ENCODE results near the gene TREX2.
"Not testable (repeated sequence)": the region's sequence is repeated elsewhere in the genome, so short reads cannot be mapped to it uniquely, and the experiment has no call there.

The TREX2 gene

DNA sequence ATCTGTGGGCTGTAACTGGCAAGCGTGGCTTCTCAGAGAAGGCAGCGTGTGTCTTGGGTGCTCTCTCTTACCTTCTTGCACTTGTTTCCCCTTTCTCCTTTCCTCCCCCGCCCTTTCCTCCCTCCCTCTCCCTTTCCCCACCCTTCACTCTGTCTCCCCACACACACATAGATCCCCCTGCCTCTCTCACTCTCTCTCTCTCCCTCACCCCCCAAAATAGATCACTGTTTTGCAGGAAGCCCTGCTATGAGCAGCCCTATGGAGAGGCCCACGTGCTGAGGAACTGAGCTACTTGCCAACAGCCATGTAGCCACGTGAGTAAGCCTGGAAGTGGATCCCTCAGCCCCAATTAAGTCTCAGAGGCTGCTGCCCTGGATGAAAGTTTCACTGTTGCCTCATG, 40.4 kb downstream of the TREX2 start:
- no peak for DNase-seq

DNA sequence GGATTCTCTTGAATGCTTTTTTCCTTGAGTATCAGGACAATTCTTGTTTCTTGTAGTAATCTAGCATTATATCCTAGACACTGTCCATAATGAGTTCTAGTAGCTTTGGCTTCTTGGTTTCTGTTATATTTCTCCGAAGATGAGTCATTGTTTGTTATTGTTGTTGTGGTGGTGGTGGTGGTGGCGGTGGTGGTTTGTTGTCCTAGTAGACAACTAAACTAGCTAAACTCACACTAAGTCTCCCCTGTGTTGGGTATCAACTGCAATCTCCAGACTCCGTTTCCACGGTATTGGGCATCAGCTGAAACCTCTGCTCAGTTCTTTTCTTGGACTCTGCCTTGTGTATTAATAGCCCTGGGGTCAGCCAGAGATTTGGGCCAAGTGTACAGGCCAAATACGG, 41.5 kb downstream of the TREX2 start:
- not testable (repeated sequence) for DNase-seq

DNA sequence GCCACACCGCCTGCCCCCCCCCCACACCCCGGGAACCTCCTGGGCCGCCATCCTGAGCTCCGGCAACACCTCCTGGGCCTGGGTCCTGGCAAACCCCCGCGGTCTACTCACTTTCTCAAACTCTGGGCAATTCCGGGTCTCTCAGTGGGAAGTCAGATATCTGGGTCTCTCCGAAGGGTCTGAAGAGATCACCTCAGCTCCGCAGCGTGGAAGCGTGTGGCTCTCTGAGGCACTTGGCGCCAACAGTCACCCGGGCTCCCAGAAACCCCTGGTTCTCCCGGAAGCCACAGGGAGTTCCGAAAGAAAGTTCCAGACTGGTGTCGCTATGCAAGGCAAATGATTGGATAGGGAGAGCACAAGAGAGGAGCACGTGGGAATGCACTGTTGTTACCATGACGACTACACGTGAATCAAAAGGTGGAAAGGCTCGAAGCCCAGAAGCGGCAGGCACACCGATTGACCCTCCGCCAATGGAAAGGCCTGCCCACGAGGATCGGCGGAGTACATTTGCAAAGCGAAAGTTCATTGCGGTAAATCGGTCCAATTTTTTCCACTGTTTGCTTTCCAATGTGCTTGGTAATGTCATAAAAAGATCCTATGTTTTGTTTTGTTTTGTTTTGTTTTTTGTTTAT, 44.6 kb downstream of the TREX2 start, which contains the start of gene PNMA6E:
Gene PNMA6E, minus strand, starts transcription at position 218 of the 632 bp plus-strand sequence. CDS start 2,501 bp downstream, outside the sequence.
- no peak for DNase-seq

DNA sequence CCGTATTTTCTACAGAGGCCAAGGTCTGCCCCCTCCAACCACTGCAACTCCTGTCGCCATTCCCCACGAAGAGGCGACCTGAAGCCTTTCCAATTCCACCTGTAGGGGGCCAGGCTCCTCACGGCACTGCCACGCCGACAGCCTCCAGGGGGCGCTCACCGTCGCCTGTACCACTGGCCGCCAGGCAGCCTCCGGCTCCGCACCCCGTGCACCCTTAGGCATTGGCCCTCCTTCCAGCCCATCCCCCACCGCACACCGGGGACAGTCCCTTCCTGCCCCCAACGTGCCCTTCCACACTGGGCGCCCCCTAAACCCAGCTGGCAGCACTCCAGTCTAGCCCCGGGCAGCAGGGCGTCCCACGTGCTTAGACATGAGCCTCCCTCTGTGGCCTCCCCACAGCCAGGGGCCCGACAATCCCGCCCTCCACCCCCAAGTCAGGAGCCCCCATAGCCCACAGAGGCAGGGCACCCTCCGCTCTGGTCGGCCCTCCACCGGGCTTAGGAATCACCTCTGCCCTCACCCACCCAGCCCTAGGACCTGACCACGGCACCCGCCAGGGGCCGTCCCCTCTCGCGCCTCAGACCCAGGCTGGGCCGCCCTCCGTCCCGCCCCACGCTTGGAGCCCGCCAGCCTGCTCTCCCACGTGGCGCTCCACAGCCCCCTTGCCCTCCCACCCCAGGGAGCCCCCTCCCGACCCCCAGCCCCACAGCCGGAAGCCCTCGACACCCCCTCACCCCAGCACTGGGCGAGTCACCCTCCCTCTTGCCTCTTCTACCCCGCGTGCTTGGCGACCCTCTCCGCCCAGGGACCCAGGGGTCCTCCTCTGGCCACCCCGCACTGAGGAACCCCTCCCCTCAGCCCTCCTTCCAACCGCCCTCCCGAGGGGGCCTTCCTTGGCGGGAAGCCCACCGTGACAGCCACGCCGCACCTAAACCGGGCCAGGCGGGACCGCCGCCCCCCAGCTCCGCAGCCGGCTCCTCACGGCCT, 45.4 kb downstream of the TREX2 start:
- peak; percentile 59 for DNase-seq

DNA sequence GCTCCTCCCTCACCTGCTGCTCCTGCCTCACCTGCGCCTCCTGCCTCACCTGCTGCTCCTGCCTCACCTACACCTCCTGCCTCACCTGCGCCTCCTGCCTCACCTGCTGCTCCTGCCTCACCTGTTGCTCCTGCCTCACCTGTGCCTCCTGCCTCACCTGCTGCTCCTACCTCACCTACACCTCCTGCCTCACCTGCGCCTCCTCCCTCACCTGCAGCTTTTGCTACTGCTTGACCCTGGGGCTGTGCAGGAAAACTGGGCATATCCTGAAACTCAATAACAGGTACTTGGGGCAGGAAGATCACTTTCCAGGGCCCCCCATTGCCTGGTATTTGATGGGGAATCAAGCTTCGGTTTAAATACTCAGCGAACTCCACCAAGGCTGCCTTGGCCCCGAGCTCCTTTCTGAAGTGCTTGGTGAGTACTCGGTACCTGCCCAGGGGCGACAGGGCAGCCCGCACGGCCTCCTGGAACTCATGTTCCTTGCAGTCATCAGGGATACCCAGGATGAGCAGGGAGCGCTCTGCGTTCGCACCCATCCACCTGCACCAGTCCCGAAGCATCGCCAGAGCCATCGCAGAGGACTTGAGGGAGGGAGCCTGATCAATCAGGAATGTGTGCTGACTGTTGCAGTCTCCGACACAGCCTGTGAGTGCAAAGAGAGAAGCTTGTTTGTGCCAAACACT, 47.4 kb downstream of the TREX2 start:
- no peak for DNase-seq

DNA sequence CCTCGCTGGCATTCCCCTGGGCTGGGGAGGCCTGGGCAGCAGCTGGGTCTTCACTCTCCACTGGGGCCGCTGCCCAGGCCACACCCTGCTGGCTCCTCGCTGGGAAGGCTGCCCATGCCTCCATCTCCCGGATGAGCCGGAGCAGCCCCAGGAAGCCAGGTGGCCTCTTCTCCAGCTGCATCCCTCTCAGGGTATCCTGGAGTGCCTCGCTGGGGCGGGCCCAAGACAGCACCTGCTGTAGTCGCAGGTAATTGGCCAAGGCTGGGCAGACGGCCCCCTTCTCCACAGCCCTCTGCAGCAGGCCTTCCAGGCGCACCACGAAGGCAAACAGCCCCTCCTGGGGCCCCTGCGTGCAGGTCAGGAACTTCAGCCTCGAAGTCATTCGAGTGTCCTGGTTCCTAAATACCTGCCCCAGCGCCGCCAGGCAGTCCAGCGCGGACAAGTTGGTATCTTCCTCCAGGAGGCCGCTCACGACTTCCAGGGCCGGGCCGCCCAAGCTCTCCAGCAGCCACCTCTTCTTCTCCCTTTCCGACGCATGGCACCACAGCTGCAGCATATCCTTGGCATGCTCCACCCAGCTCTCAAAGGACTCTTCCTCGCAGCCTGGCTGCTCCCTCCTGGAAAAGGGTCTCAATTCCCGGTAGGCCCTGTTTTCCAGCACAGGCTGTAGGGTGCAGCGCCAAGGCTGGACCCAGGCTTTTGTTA, 48.4 kb downstream of the TREX2 start:
- no peak for DNase-seq

DNA sequence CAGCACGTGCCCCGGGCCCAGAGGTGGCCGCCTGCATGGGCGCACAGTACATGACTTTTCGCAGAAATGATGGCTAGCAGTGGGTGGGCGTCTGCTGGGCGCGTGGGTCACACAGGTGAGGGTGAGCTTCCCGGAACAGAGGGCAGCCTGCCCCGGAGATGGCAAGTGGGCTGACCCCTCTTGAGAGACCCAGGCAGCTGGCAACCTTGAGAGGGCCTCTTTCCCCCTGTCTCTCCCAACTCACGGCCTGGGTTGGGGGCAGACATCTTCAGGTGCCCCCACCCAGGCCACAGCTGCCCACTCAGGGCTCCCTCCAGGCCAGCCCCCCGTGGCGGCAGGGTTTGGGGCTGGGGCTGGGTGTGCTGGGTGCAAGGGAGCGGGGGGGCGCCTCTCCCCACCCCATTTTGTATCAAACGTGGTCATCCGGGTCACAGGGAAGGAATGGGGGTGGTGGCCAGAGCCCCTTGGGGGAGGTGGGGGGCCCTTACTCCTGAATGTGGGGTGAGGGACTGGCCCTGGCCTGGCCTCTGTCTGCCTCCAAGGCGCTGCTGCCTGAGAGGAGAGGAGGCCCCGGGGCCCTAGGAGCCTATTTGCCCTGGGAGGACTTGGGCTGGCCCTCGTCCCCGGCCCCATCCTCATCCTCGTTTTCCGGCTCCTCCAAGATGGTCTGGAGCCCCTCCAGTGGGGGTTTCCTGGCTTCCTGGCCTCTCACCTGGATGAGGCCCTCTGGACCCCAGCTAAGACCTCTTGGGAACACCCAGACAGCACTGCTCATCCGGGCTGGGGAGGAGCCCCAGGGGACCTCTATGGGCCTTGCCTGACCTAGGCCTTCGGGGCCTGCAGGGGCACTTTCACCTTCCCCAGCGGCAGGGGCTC, 49.3 kb downstream of the TREX2 start:
- DNase-seq: no peak

DNA sequence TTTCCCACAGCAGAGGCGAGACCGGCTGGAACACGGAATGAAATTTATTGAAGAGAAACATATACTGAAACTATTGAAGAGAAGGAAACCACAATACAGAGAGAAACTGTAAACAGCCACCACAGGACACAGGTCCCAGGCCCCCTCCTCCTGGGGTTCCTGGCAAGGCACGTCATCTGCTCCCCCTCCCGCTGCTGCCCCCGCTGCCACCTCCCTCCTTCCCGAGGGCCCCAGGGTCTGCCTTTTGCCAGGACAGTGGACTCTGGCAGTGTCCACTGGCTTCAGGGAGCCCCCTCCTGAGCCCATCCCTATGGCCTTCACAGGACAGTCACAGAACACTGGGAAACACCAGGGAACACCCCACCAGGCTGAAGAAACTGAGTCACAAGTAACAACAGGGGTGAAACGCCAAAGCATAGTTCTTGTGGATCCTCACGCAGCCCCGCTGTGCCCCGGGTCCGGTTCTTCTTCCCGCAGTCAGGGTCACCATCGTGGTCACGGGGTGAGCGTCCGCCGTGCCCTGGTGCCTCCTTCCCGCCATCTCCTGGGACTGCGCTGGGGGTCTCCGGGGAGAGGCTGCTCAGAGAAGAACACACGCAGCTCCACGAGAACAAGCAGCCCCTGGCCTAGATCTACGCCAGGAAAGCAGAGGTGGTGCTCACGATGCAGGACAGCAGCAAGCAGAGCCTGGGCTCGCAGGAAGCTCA, 50.1 kb downstream of the TREX2 start:
- no peak for DNase-seq

DNA sequence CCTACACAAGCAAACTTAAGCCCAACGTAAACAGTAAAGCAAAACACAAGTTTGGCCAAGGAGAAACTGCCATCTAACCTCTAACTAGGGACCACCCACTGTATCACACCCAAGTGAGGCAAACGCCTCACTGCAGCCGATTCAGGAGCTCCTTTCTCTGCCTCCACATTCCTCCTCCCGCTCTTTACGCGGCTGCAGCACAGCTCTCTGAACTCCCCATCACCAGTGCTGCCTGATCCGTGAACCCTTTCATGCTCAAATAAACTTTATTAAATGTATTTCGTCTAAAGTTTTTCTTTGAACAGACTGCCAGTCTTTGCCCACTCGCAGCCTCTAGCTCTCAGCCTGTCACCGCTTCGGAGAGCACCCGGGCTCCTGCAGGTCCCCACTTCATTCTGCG, 51.2 kb downstream of the TREX2 start:
- no peak for DNase-seq
